GM12892 (cell line): Measurements from ENCODE around the gene NSG1.
"Not testable (repeated sequence)": the region's sequence is repeated elsewhere in the genome, so short reads cannot be mapped to it uniquely, and the experiment has no call there.

Experiments
- DNase-seq: peaks from one replicate; pipeline ENCODE4 v3.0.0; 2011; ENCODE audit not compliant: insufficient read length
- FAIRE-seq: peaks from 2 replicates; lab custom pipeline; 2011; peaks lifted over from hg19 to GRCh38; lab: Jason Lieb, UNC
- POLR2A ChIP-seq: IDR thresholded peaks from 2 replicates; pipeline ENCODE4 v1.6.1; 2011; ENCODE audit warnings: low read depth, low read length, control low read depth
- POLR2AphosphoS5 ChIP-seq: IDR thresholded peaks from 2 replicates; pipeline ENCODE4 v1.6.1; 2011; ENCODE audit warnings: low read depth, low read length, control low read depth
- TAF1 ChIP-seq: IDR thresholded peaks from 2 replicates; pipeline ENCODE4 v1.6.1; 2011; ENCODE audit warnings: low read depth, mild to moderate bottlenecking, control low read depth, low read length, borderline replicate concordance

Gene NSG1

DNA sequence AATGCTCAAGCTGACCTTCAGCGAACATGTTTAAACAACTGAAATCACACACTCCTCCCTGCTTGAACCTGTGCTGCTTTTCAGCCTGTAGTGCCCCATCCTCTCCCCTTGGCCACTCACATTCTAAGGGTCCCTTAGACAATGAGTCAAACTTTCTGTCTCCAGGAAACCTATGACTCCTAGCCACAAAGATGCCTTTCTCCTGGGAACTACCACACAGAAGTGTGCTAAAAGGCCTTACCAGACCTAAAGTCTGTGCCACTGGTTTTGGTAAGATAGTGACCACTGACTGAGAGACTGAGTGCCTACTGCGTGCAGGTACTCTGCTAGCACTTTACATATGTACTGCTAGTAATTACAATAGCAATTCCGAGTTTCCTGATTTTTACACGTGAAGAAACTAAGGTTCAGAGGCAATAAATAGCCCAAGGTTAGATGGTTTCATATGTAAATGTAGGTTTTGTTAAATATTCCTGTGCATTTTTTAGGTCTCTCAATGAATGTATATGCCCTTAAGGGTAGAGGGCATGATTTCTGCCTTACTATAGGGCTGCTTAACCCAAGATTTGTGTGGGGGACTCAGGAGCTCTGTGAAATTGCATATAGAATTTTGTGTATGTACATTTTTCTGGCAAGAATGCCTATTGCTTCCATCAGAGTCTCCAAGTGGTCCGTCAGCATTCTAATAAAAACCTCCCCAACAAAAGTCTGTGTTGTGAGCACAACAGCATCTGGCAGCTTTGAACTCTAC, 71.1 kb downstream of the NSG1 start:
- no peak for TF ChIP-seq TAF1
- TF ChIP-seq POLR2A, result no peak
- TF ChIP-seq POLR2AphosphoS5, result no peak
- FAIRE-seq, result no peak
- DNase-seq, result no peak

DNA sequence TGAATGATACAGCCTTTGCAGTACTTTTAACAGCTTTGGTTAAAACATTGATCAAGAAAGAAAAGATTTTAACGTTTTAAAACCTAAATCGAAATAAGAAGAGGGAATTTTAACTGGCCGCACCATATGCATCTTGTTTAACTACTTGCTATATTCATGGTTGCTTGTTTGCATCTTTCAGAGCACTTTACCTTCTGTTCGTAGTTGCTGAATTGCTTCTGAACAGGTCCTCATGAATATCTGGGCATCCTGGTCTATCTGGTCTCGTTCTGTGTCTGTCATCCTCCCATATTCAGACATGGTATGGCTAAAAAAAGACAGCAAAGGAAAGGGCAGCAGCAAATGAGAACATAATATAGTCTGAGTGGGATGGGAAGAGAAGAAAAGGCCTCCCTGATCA, 72.3 kb downstream of the NSG1 start:
- FAIRE-seq (no peak), DNase-seq (no peak)
- TF ChIP-seq POLR2A, result no peak
- TF ChIP-seq TAF1, result no peak
- TF ChIP-seq POLR2AphosphoS5, result no peak

DNA sequence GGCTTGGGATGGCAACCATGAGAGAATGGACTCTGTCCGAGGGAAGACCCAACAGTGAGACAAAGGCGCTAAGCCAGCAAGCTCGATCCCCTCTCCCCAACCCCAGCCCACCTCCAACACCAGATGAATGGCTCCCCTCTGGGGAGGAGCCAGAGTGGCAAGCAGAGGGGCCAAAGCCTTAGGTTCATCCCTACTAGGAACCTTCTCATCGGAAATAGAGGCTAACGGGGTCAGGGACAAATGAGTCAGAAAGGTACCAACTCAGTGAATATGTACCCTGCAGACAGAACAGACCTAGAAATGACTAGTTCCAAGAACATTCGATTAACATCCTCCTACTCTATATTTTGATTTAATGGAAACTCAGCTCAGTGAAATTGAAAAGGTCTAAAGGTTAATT, 73.9 kb downstream of the NSG1 start:
- DNase-seq (no peak), FAIRE-seq (no peak)
- TF ChIP-seq TAF1, result no peak
- TF ChIP-seq POLR2AphosphoS5, result no peak
- TF ChIP-seq POLR2A, result no peak

DNA sequence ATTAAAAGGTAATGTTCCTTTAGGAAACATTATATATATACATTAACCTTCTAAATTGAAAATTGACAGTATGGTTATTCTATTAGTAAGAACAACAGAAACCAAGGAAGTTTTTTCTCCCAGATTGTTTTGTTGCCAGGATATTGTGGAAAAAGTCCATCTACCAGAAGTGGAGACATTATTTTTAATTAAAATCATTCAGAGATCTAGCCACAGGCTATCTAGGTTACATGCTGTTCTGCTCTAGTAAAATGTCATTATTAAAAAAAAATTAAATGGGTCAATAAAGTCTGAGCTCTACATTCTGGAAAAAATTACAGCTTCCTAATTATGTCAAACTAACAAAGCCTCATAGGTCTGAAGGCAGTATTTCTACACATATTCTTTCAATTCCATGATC, 74.3 kb downstream of the NSG1 start:
- FAIRE-seq, result no peak
- TF ChIP-seq POLR2A (no peak), POLR2AphosphoS5 (no peak), TAF1 (no peak)
- DNase-seq, result no peak

DNA sequence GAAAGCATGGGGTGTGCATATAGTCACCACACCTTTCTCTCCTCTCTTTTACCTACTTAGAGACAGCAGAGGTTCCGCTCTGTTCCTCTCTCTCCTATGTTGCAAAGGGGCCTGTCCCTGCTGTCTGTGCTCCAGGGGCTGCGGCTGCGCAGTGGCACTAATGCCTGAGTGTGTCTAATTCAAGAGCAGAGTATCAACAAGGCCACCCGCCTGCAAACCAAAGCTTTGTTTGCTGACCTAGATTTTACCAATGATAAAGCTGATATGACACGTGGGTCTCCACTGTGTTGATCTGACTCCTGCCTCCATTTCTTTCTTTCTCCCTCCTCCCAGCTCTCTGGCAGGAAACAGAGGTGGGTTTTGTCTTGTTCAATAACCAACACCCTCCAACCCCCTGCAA, 74.9 kb downstream of the NSG1 start:
- DNase-seq, result no peak
- TF ChIP-seq POLR2A (no peak), POLR2AphosphoS5 (no peak), TAF1 (no peak)
- no peak for FAIRE-seq

DNA sequence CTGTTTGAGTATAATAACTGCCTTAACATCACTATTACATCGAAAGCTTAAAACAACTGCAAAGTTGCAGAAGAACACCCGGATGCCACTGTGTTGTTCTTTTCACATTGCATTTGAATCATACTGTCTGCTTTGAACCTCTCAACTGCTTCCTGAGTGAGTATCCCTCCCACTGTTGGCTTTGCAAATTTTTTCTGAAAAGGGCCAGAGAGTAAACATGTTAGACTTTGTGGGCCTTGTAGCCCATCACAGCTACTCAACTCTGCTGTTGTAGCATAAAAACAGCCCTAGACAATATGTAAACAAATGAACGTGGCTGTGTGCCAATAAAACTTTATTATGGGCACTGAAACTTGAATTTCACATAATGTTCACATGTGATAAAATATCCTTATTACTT, 76.1 kb downstream of the NSG1 start:
- DNase-seq, result no peak
- TF ChIP-seq TAF1, result no peak
- TF ChIP-seq POLR2A, result no peak
- no peak for FAIRE-seq

DNA sequence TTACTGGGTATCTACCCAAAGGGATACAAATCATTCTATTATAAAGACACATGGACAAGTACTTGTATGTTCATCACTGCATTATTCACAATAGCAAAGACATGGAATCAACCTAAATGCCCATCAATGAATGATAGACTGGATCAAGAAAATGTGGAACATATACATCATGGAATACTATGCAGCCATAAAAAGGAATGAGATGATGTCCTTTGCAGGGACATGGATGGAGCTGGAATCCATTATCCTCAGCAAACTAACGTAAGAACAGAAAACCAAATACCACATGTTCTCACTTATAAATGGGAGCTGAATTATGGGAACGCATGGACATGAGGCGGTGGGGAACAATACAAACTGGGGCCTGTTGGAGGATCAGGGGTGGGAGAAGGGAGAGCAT, 78.3 kb downstream of the NSG1 start:
- DNase-seq, FAIRE-seq: not testable (repeated sequence)
